MCF 10A (cell line): ENCODE data around the gene PRSS48. TPM values are rescaled to one million over a fixed set of nuclear protein-coding genes. Genes with fewer than 3 reads are reported as not detected.

Experiments
- BruUV-seq: library from RNA; stranded (reverse); fragments of 400-500 nt; replicated peaks from 2 replicates; lab custom pipeline; 2021; lab: Mats Ljungman, UMichigan
- CTCF ChIA-PET: fragments of 300-600 bp; sonication (Branson Sonifier 250); formaldehyde crosslinking; extraction: SDS; loops from one replicate; lab custom pipeline; 2021; ENCODE audit warnings: antibody characterized with exemption, inconsistent platforms; lab: Yijun Ruan, JAX
- POLR2A ChIA-PET: fragments of 300-600, 350-650 bp; sonication (Branson Sonifier 250); formaldehyde crosslinking; extraction: SDS; loops from one replicate; lab custom pipeline; 2020; ENCODE audit warnings: antibody characterized with exemption, inconsistent platforms; lab: Yijun Ruan, JAX
- DNase-seq: peaks from one replicate; pipeline ENCODE4 v3.0.0-alpha.2; 2018; ENCODE audit not compliant: unreplicated experiment
- H3K27ac Mint-ChIP-seq: one replicate; pipeline ENCODE4 v1.8.0; 2022; ENCODE audit warnings: mild to moderate bottlenecking, low read depth, mixed read lengths; ENCODE audit not compliant: unreplicated experiment
- H3K27me3 Mint-ChIP-seq: one replicate; pipeline ENCODE4 v1.8.0; 2022; ENCODE audit warnings: mixed read lengths; ENCODE audit not compliant: insufficient read depth, unreplicated experiment
- H3K36me3 Mint-ChIP-seq: one replicate; pipeline ENCODE4 v1.8.0; 2022; ENCODE audit warnings: mild to moderate bottlenecking, moderate library complexity, mixed read lengths; ENCODE audit not compliant: insufficient read depth, unreplicated experiment
- H3K4me1 Mint-ChIP-seq: one replicate; pipeline ENCODE4 v1.8.0; 2022; ENCODE audit warnings: mixed read lengths; ENCODE audit not compliant: insufficient read depth, unreplicated experiment
- H3K4me3 Mint-ChIP-seq: one replicate; pipeline ENCODE4 v1.8.0; 2022; ENCODE audit warnings: mild to moderate bottlenecking, moderate library complexity, mixed read lengths; ENCODE audit not compliant: unreplicated experiment
- H3K9me3 Mint-ChIP-seq: one replicate; pipeline ENCODE4 v1.8.0; 2022; ENCODE audit warnings: mixed read lengths; ENCODE audit not compliant: unreplicated experiment
- CTCF ChIP-seq: fragments of 200-600 bp; IDR thresholded peaks from one replicate; pipeline ENCODE4 v1.8.0; 2022; ENCODE audit warnings: antibody characterized with exemption, mild to moderate bottlenecking; ENCODE audit not compliant: unreplicated experiment
- intact Hi-C: fragments of 100-400 bp; cut with micrococcal nuclease; formaldehyde crosslinking; loops from 2 replicates; pipeline ENCODE4 v1.14.1; 2022
- total RNA-seq: library from RNA; stranded (reverse); gene quantifications from 2 replicates; pipeline ENCODE4 v1.2.3, GENCODE V29; 2022

PRSS48 gene
- total RNA-seq, 1 experiment from 2014 or later: not detected

- ChIA-PET CTCF (interaction anchor here (0.6 to 2.2 kb wide), 7 partner anchors 15 to 447 kb away, joined by 3 to 5 read pairs (median 4); partner anchors contain the start of gene PRSS48), POLR2A (interaction anchor here (0.6 to 5.0 kb wide), 47 partner anchors 11 to 1032 kb away, joined by 3 to 91 read pairs (median 4); partner anchors contain the start of gene LRBA)
- H3K4me1 Mint-ChIP-seq: peaks cover 49% of the 10 kb centered on the region
- intact Hi-C loops: no loop called here
- TF ChIP-seq CTCF: no peak
- DNase-seq: peak; percentile 85
- no peaks in the 10 kb centered on the region for H3K36me3 Mint-ChIP-seq
- peak within 1 kb of the TSS; percentile 80 for H3K27ac Mint-ChIP-seq
- no peaks in the 10 kb centered on the region for H3K27me3 Mint-ChIP-seq
- peak within 1 kb of the TSS; percentile 97 for H3K4me3 Mint-ChIP-seq
- no TSS peak for BruUV-seq
- H3K9me3 Mint-ChIP-seq: no peaks in the 10 kb centered on the region
Observed at GRCh38 chr4:151325111-151325948, 48.4 kb downstream of the PRSS48 start, which contains the start of gene SH3D19. SH3D19 (minus strand) TSS chr4:151325605; CDS start chr4:151325352, 253 bp downstream.

- DNase-seq: no peak
- Mint-ChIP-seq H3K4me1 (peaks cover 49% of the 10 kb centered on the region), H3K27me3 (no peaks in the 10 kb centered on the region), H3K36me3 (no peaks in the 10 kb centered on the region), H3K27ac (peak overlapping the region; percentile 80), H3K9me3 (no peaks in the 10 kb centered on the region), H3K4me3 (peak overlapping the region; percentile 97)
- no peak for TF ChIP-seq CTCF
- intact Hi-C loops: no loop called here
- BruUV-seq: no TSS peak
- POLR2A ChIA-PET: interaction anchor here (0.6 to 5.0 kb wide), 34 partner anchors 10 to 1027 kb away, joined by 3 to 91 read pairs (median 4); partner anchors contain the start of gene LRBA
- CTCF ChIA-PET: interaction anchor here (0.6 to 2.2 kb wide), 5 partner anchors 14 to 448 kb away, joined by 3 to 5 read pairs (median 4); no protein-coding TSS in a partner anchor
Observed at GRCh38 chr4:151325949-151326246, 48.9 kb downstream of the PRSS48 start.

DNA sequence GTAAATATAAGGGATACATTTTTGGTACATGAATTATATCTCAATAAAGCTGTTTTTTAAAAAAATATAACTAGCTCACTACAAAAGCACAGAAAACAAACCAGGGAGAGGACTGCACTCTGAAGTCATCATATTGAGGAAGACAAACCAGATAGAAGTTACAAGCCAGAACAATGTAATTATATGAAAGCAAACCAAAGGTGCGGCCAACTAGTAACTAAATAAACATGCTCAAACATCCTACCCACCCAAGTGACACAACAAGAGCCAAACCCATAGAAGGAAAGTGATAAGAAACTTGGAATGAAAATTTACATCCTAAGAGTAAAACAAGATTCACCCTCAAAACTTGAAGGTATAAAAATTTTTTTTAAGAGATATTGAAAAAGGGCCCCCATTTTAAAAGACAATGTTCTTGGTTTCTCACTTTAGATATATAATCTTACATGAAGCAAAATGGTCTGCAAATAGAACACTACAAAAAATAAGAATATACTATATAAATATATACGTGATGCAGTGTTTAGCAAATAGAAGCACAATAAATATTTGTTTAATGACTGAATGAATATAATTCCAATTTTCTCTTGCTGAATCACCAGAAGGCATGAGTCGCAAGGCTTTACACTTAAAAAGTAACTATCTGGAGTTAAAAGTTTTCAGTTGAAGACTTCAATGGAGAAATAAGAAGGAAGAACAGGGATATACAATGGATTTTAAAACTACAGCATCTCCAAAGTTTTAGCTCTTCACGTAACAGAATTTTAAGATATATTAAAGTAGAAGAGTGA lies 52.5 kb downstream of the PRSS48 start:
- no peak for DNase-seq
- CTCF ChIA-PET: interaction anchor here (0.7 to 1.2 kb wide), 2 partner anchors 8 to 16 kb away, joined by 3 to 8 read pairs; no protein-coding TSS in a partner anchor
- no peaks in the 10 kb centered on the region for H3K27me3 Mint-ChIP-seq
- TF ChIP-seq CTCF: no peak
- H3K27ac Mint-ChIP-seq: peak overlapping the region; percentile 40
- peaks cover 29% of the 10 kb centered on the region for H3K4me1 Mint-ChIP-seq
- H3K4me3 Mint-ChIP-seq: no peak overlapping the region
- BruUV-seq: no TSS peak
- H3K36me3 Mint-ChIP-seq: no peaks in the 10 kb centered on the region
- intact Hi-C loops: no loop called here
- POLR2A ChIA-PET: no interaction called here
- no peaks in the 10 kb centered on the region for H3K9me3 Mint-ChIP-seq
